Liver (tissue), 9 donors: ENCODE results near the gene TBCD. TPM values are rescaled to one million over a fixed set of nuclear protein-coding genes. Genes with fewer than 3 reads are reported as not detected.

ENCODE experiments used
- DNase-seq: peaks from one replicate; pipeline ENCODE4 v3.0.0-alpha.2; 2017; ENCODE audit warnings: low spot score
- H3K27ac ChIP-seq, 2 donors: one replicate each; pipeline ENCODE4 v1.7.0; 2013; ENCODE audit warnings: inconsistent platforms in 2 of 2, low read length in 2 of 2, control low read depth in 1 of 2, low read depth in 1 of 2, mild to moderate bottlenecking in 1 of 2
- H3K27me3 ChIP-seq, 4 donors: one replicate each; pipeline versions ENCODE4 v1.6.1 to v1.7.0; 2013; ENCODE audit warnings: low read length in 3 of 4, inconsistent platforms in 1 of 4, mild to moderate bottlenecking in 1 of 4, moderate library complexity in 1 of 4; ENCODE audit not compliant: control insufficient read depth in 4 of 4, insufficient read depth in 4 of 4
- H3K36me3 ChIP-seq, 4 donors: one replicate each; pipeline versions ENCODE4 v1.6.1 to v1.7.0; 2013; ENCODE audit warnings: low read length in 3 of 4, mild to moderate bottlenecking in 3 of 4, low read depth in 1 of 4, moderate library complexity in 1 of 4; ENCODE audit not compliant: control insufficient read depth in 4 of 4, insufficient read depth in 3 of 4
- H3K4me1 ChIP-seq, 4 donors: one replicate each; pipeline versions ENCODE4 v1.6.1 to v1.7.0; 2013; ENCODE audit warnings: low read length in 3 of 4, mild to moderate bottlenecking in 3 of 4, moderate library complexity in 1 of 4; ENCODE audit not compliant: control insufficient read depth in 4 of 4, insufficient read depth in 4 of 4
- H3K4me3 ChIP-seq, 3 donors: one replicate each; pipeline versions ENCODE4 v1.6.1 to v1.7.0; 2013; ENCODE audit warnings: low read length in 3 of 3, control low read depth in 1 of 3, low read depth in 1 of 3, mild to moderate bottlenecking in 1 of 3
- H3K9ac ChIP-seq, 2 donors: one replicate each; pipeline ENCODE4 v1.7.0; 2013; ENCODE audit warnings: low read length in 2 of 2, mild to moderate bottlenecking in 2 of 2, moderate library complexity in 2 of 2, control low read depth in 1 of 2, low read depth in 1 of 2
- H3K9me3 ChIP-seq, 4 donors: one replicate each; pipeline versions ENCODE4 v1.6.1 to v1.7.0; 2013; ENCODE audit warnings: low read length in 3 of 4; ENCODE audit not compliant: control insufficient read depth in 4 of 4
- ATF3 ChIP-seq: IDR thresholded peaks from 2 replicates; pipeline ENCODE4 v1.6.1; 2016; ENCODE audit warnings: antibody characterized with exemption
- CTCF ChIP-seq: fragments of 150-350 bp; IDR thresholded peaks from 2 replicates; pipeline ENCODE4 v1.5.1; 2017; ENCODE audit warnings: improper control_type of control experiment, low read depth, low read length; ENCODE audit not compliant: missing input control
- EGR1 ChIP-seq, 2 donors: IDR thresholded peaks; 2 replicates each; pipeline ENCODE4 v1.6.1; 2016 to 2018; ENCODE audit warnings: antibody characterized with exemption in 2 of 2, low read depth in 2 of 2
- FOXA1 ChIP-seq: IDR thresholded peaks from 2 replicates; pipeline ENCODE4 v1.6.1; 2016; ENCODE audit warnings: antibody characterized with exemption
- FOXA2 ChIP-seq: IDR thresholded peaks from 2 replicates; pipeline ENCODE4 v1.6.1; 2016; ENCODE audit warnings: antibody characterized with exemption
- HNF4A ChIP-seq, 2 donors: conservative IDR thresholded peaks; 2 replicates each; pipeline ENCODE4 v1.6.1; 2016; ENCODE audit warnings: antibody characterized with exemption in 2 of 2, mild to moderate bottlenecking in 2 of 2
- JUND ChIP-seq, 2 donors: IDR thresholded peaks; 2 replicates each; pipeline ENCODE4 v1.6.1; 2016; ENCODE audit warnings: antibody characterized with exemption in 2 of 2
- NR2F2 ChIP-seq: IDR thresholded peaks from 2 replicates; pipeline ENCODE4 v1.6.1; 2016; ENCODE audit warnings: antibody characterized with exemption
- RAD21 ChIP-seq, 2 donors: IDR thresholded peaks; 2 replicates each; pipeline ENCODE4 v1.6.1; 2016; ENCODE audit warnings: antibody characterized with exemption in 2 of 2, mild to moderate bottlenecking in 2 of 2
- RXRA ChIP-seq, 2 donors: IDR thresholded peaks; 2 replicates each; pipeline ENCODE4 v1.6.1; 2017 to 2018; ENCODE audit warnings: antibody characterized with exemption in 2 of 2, mild to moderate bottlenecking in 1 of 2
- SP1 ChIP-seq: IDR thresholded peaks from 2 replicates; pipeline ENCODE4 v1.6.1; 2018; ENCODE audit warnings: antibody characterized with exemption, mild to moderate bottlenecking
- TAF1 ChIP-seq: conservative IDR thresholded peaks from 2 replicates; pipeline ENCODE4 v1.6.1; 2016; ENCODE audit warnings: antibody characterized with exemption, mild to moderate bottlenecking
- YY1 ChIP-seq: IDR thresholded peaks from 2 replicates; pipeline ENCODE4 v1.6.1; 2016; ENCODE audit warnings: antibody characterized with exemption, mild to moderate bottlenecking
- ZBTB33 ChIP-seq: IDR thresholded peaks from 2 replicates; pipeline ENCODE4 v1.6.1; 2016; ENCODE audit warnings: antibody characterized with exemption
- WGBS: extraction: QIAGEN DNeasy Blood & Tissue Kit; methylation state at CpG from one replicate; pipeline ENCODE4 v1.1.7; 2013; 5-methylcytosine and 5-hydroxymethylcytosine counted together
- polyA plus RNA-seq, 2 donors: library from polyadenylated mRNA; stranded (reverse) in 1 of 2; unstranded in 1 of 2; fragments of 200-250 nt in 1 of 2; fragments of >200 nt in 1 of 2; fragmentation: Nextera tagmentation in 1 of 2; extraction: Ambion mirVana in 1 of 2; gene quantifications; one replicate each; pipeline versions ENCODE4 v1.2.1 to v1.2.3, GENCODE V29; 2013 to 2015
- total RNA-seq, 2 donors: library from RNA; depleted of rRNA; stranded (reverse); fragments of >200 nt; gene quantifications; one replicate each; pipeline ENCODE4 v1.2.3, GENCODE V29; 2014
- TF ChIP-seq, protein P1 (sequence below): IDR thresholded peaks from 2 replicates; pipeline ENCODE4 v1.6.1; 2016; ENCODE audit warnings: antibody characterized with exemption
- donor health status: healthy.
- donor health status: healthy.
- donor health status: healthy.
- donor health status: healthy.
- donor health status: healthy.

The TBCD gene
- total and polyA plus RNA-seq, 4 donors, result 29.8 to 42.2 (median 33.0) TPM

DNA sequence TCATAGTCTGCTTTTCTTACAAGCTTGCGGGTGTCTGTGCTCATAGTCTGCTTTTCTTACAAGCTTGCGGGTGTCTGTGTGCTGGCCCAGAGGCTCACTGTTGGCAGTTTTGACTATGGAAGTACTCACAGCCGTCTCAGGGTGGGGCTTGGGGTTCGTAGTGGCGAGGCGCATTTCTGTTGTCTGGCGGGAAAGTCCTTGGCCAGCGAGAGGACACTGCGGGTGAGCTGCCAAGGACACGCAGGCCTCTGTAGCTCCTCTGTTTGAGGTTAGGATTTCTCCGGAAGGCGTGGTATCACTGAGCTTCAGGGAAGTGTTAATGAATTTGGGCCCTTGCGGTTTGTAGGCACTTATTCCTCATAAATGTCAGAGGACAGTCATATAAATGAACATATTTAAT lies 13.5 kb downstream of the TBCD start:
- no peak for TF ChIP-seq FOXA1
- no peak for TF ChIP-seq SP1
- no peak for TF ChIP-seq ZBTB33
- TF ChIP-seq ATF3, result no peak
- TF ChIP-seq CTCF, result no peak
- no peak for TF ChIP-seq HNF4A (conservative IDR thresholded peaks at IDR 0.05)
- TF ChIP-seq EGR1 (IDR thresholded peaks at IDR 0.05; ENCODE audit: low read depth in 2 of 2), result no peak
- TF ChIP-seq FOXA2, result no peak
- TF ChIP-seq TAF1, result no peak
- no peak for TF ChIP-seq RXRA (IDR thresholded peaks at IDR 0.05)
- no peak for TF ChIP-seq JUND (IDR thresholded peaks at IDR 0.05)
- no peak for TF ChIP-seq YY1
- no peak for TF ChIP-seq RAD21 (IDR thresholded peaks at IDR 0.05)
- no peak for TF ChIP-seq NR2F2
- Histone ChIP-seq H3K36me3 (peaks cover 0 to 18% (median 5%) of the 10 kb centered on the region in 4 donors), H3K27ac (no peak overlapping the region), H3K4me3 (no peak overlapping the region), H3K4me1 (peaks cover 0 to 3% (median 0%) of the 10 kb centered on the region in 4 donors), H3K9ac (no peak overlapping the region), H3K9me3 (no peaks in the 10 kb centered on the region), H3K27me3 (no peaks in the 10 kb centered on the region)
- DNase-seq, result no peak
- 80% methylated on average over 13 of the region's 13 CpGs for WGBS

- Histone ChIP-seq H3K4me1 (peaks cover 3 to 9% (median 3%) of the 10 kb centered on the region in 4 donors), H3K36me3 (peaks cover 0 to 18% (median 5%) of the 10 kb centered on the region in 4 donors), H3K4me3 (no peak overlapping the region), H3K27me3 (no peaks in the 10 kb centered on the region), H3K27ac (no peak overlapping the region), H3K9me3 (no peaks in the 10 kb centered on the region), H3K9ac (no peak overlapping the region)
- DNase-seq, result peak; percentile 72
- TF ChIP-seq, protein P1, sequence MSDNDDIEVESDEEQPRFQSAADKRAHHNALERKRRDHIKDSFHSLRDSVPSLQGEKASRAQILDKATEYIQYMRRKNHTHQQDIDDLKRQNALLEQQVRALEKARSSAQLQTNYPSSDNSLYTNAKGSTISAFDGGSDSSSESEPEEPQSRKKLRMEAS, result no peak
- TF ChIP-seq HNF4A (conservative IDR thresholded peaks at IDR 0.05) (no peak), CTCF (peak; percentile 73), ZBTB33 (no peak), RAD21 (IDR thresholded peaks at IDR 0.05) (peak; percentile 93)
- 62% methylated on average over 24 of the region's 24 CpGs for WGBS
These were observed 15.3 kb downstream of the TBCD start for GRCh38 chr17:82767041-82767754.
